GM12878 (cell line): Measurements from ENCODE around the gene NCKIPSD. TPM values are rescaled to one million over a fixed set of nuclear protein-coding genes. Genes with fewer than 3 reads are reported as not detected.

Experiments
- CBFB ChIP-seq: IDR thresholded peaks from 2 replicates; pipeline ENCODE4 v1.6.1; 2016; ENCODE audit warnings: antibody characterized with exemption, low read depth
- CHD1 ChIP-seq: IDR thresholded peaks from 2 replicates; pipeline ENCODE4 v1.6.1; 2012; ENCODE audit warnings: low read depth, low read length, improper control_type of control experiment
- HDAC2 ChIP-seq: fragments of 200-600 bp; sonication (generic); IDR thresholded peaks from 2 replicates; pipeline ENCODE4 v1.6.1; 2017
- KAT2A ChIP-seq: conservative IDR thresholded peaks from 2 replicates; pipeline ENCODE4 v1.6.1; 2011; ENCODE audit warnings: low read depth, low read length; ENCODE audit not compliant: control insufficient read depth
- PRDM15 ChIP-seq: fragments of 450-650 bp; formaldehyde crosslinking; IDR thresholded peaks from 2 replicates; pipeline ENCODE4 v1.4.0; 2020; ENCODE audit warnings: mild to moderate bottlenecking, moderate library complexity
- REST ChIP-seq: IDR thresholded peaks from 2 replicates; pipeline ENCODE4 v1.6.1; 2012; ENCODE audit warnings: mild to moderate bottlenecking, low read depth, low read length
- SPI1 ChIP-seq: IDR thresholded peaks from 2 replicates; pipeline ENCODE4 v1.6.1; 2011; ENCODE audit warnings: low read depth, mild to moderate bottlenecking, low read length, moderate library complexity, borderline replicate concordance; ENCODE audit not compliant: insufficient read depth
- STAT1 ChIP-seq: fragments of 450-650 bp; conservative IDR thresholded peaks from 2 replicates; pipeline ENCODE4 v1.6.1; 2014; ENCODE audit warnings: antibody characterized with exemption, mild to moderate bottlenecking
- polyA plus RNA-seq, 11 experiments: library from polyadenylated mRNA; depleted of rRNA in 4 of 11; unstranded in 6 of 11; stranded (reverse) in 5 of 11; fragments of >200 nt; fragmentation: Nextera tagmentation in 4 of 11; fragmentation: Illumina TruSeq in 1 of 11; extraction: Ambion mirVana in 4 of 11; extraction: Trizol in 1 of 11; gene quantifications; 1 replicate in 1 of 11; 2 replicates in 10 of 11; pipeline versions ENCODE4 v1.2.1 to v1.2.3, GENCODE V29; 2011 to 2016; ENCODE audit warnings: inconsistent platforms in 2 of 11, missing spikeins in 2 of 11, low read depth in 1 of 11
- total RNA-seq, 4 experiments: library from RNA; depleted of rRNA in 3 of 4; stranded (reverse); fragments of >200 nt in 3 of 4; fragmentation: Illumina TruSeq in 1 of 4; extraction: Trizol in 1 of 4; gene quantifications; 2 replicates each; pipeline versions ENCODE4 v1.2.1 to v1.2.3, GENCODE V29; 2013 to 2021
- TF ChIP-seq, protein P1 (sequence below): IDR thresholded peaks from 2 replicates; pipeline ENCODE4 v1.6.1; 2012; ENCODE audit warnings: low read depth, low read length, improper control_type of control experiment
- TF ChIP-seq, protein P2 (sequence below): IDR thresholded peaks from 2 replicates; pipeline ENCODE4 v1.6.1; 2011; ENCODE audit warnings: borderline replicate concordance, low read depth, mild to moderate bottlenecking, moderate library complexity, mixed read lengths, low read length; ENCODE audit not compliant: insufficient read depth; ENCODE audit errors: extremely low read length

The NCKIPSD gene
- total and polyA plus RNA-seq, 10 of the 15 experiments (the other 5 are each of a cell fraction or from before 2014, with no cell fraction given): 0.93 to 31.6 (median 15.2) TPM

- peak; percentile 26; the same call in 1 of the 2 replicates for TF ChIP-seq REST
- no peak for TF ChIP-seq KAT2A
- TF ChIP-seq, protein P1, sequence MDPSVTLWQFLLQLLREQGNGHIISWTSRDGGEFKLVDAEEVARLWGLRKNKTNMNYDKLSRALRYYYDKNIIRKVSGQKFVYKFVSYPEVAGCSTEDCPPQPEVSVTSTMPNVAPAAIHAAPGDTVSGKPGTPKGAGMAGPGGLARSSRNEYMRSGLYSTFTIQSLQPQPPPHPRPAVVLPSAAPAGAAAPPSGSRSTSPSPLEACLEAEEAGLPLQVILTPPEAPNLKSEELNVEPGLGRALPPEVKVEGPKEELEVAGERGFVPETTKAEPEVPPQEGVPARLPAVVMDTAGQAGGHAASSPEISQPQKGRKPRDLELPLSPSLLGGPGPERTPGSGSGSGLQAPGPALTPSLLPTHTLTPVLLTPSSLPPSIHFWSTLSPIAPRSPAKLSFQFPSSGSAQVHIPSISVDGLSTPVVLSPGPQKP: 0 out of 2 replicates have a peak, but pooled peaks have one; percentile 38
- TF ChIP-seq CBFB: peak; percentile 85; the same call in 1 of the 2 replicates
- TF ChIP-seq, protein P2, sequence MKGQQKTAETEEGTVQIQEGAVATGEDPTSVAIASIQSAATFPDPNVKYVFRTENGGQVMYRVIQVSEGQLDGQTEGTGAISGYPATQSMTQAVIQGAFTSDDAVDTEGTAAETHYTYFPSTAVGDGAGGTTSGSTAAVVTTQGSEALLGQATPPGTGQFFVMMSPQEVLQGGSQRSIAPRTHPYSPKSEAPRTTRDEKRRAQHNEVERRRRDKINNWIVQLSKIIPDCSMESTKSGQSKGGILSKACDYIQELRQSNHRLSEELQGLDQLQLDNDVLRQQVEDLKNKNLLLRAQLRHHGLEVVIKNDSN: no peak
- peak; percentile 77; the same call in 1 of the 2 replicates for TF ChIP-seq CHD1
- TF ChIP-seq SPI1: no peak
- TF ChIP-seq STAT1: 0 out of 2 replicates have a peak, but pooled peaks have one; percentile 48
- TF ChIP-seq PRDM15: no peak
- no peak for TF ChIP-seq HDAC2
Measured at GRCh38 chr3:48663489-48664312, 22.0 kb downstream of the NCKIPSD start (continued).
